HEK293T (cell line): ENCODE measurements around the gene AURKB.

ENCODE experiments used
- ARNT ChIP-seq: fragments of 450-650 bp; IDR thresholded peaks from 2 replicates; pipeline ENCODE4 v1.6.1; 2017; ENCODE audit warnings: mild to moderate bottlenecking
- L3MBTL2 ChIP-seq: fragments of 450-650 bp; conservative IDR thresholded peaks from 2 replicates; pipeline ENCODE4 v1.6.1; 2016; ENCODE audit warnings: mild to moderate bottlenecking
- PKNOX1 ChIP-seq: fragments of 450-650 bp; IDR thresholded peaks from 2 replicates; pipeline ENCODE4 v1.6.1; 2016
- SUZ12 ChIP-seq: fragments of 450-650 bp; IDR thresholded peaks from 2 replicates; pipeline ENCODE4 v1.6.1; 2016; ENCODE audit warnings: mild to moderate bottlenecking

DNA sequence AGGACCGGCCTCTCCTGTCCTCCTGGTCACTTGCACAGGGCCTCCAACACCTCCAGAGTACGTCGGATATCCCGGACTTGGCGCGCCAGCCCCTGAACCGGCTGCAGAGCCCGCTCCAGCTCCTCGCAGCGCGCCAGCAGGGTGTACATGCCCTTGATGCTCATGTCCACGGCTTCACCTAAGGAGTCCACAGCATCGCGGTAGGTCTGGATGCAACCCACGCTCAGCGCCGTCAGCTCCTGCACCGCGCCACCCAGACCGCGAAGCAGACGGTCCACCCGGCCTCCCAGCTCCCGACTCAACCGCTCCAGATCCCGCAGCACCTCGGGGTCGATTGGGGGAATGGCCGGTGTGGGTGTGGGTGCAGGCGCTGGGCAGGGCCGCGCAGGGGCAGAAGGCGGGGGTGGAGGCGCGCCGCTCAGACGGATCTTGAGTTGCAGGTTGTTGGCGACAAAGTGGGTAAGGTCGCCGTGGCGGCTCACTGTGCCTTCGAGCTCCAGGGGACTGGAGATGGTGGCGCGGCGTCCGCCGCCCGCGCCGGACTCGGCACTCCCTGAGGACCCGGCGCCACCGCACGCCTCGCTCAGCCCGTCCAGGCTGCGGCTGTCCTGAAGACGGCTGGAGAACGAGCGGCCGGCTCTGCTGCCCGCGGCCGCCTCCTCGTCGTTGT, 21.2 kb downstream of the AURKB start:
- no peak for TF ChIP-seq L3MBTL2
- no peak for TF ChIP-seq ARNT
- TF ChIP-seq SUZ12 = no peak
- no peak for TF ChIP-seq PKNOX1
